Skin of body (tissue), 2 donors: ENCODE data around the gene GNA12. TPM values are rescaled to one million over a fixed set of nuclear protein-coding genes. Genes with fewer than 3 reads are reported as not detected.

ENCODE experiments used
- DNase-seq: peaks from one replicate; lab custom pipeline; 2025; lab: John Stamatoyannopoulos, UW
- total RNA-seq: library from RNA; depleted of rRNA; stranded (reverse); fragments of >200 nt; gene quantifications from one replicate; pipeline ENCODE4 v1.2.3, GENCODE V29; 2014

Gene GNA12
- total RNA-seq = 10.8 TPM

GRCh38 chr7:2844153-2845033, at the start of gene GNA12:
Gene GNA12 (minus strand): TSS chr7:2844308. CDS start chr7:2844161, 147 bp downstream.
- DNase-seq = peak; percentile 96

- no peak for DNase-seq
These were observed 49.3 kb upstream of the GNA12 start for GRCh38 chr7:2893411-2893861.

GRCh38 chr7:2892549-2892948, 48.4 kb upstream of the GNA12 start:
- no peak for DNase-seq

GRCh38 chr7:2887816-2888215, 43.7 kb upstream of the GNA12 start:
- DNase-seq = no peak

- DNase-seq = peak; percentile 40
These were observed 42.8 kb upstream of the GNA12 start for GRCh38 chr7:2886900-2887299.

- no peak for DNase-seq
These were observed 42.3 kb upstream of the GNA12 start for GRCh38 chr7:2886391-2886790.

- DNase-seq = no peak
These were observed 40.1 kb upstream of the GNA12 start for GRCh38 chr7:2884161-2884560.

GRCh38 chr7:2883101-2883500, 39.0 kb upstream of the GNA12 start:
- DNase-seq = no peak

GRCh38 chr7:2882111-2882510, 38.0 kb upstream of the GNA12 start:
- no peak for DNase-seq

GRCh38 chr7:2880874-2881533, 36.9 kb upstream of the GNA12 start:
- no peak for DNase-seq

- DNase-seq = no peak
These were observed 35.9 kb upstream of the GNA12 start for GRCh38 chr7:2880051-2880450.

GRCh38 chr7:2879354-2879753, 35.2 kb upstream of the GNA12 start:
- no peak for DNase-seq

GRCh38 chr7:2878306-2878705, 34.2 kb upstream of the GNA12 start:
- no peak for DNase-seq

GRCh38 chr7:2876031-2876731, 32.1 kb upstream of the GNA12 start:
- no peak for DNase-seq

- no peak for DNase-seq
These were observed 29.8 kb upstream of the GNA12 start for GRCh38 chr7:2873686-2874551.

- DNase-seq = no peak
These were observed 29.0 kb upstream of the GNA12 start for GRCh38 chr7:2873146-2873545.

GRCh38 chr7:2872296-2872874, 28.3 kb upstream of the GNA12 start:
- no peak for DNase-seq

- DNase-seq = peak; percentile 29
These were observed 26.4 kb upstream of the GNA12 start for GRCh38 chr7:2870471-2870931.

- no peak for DNase-seq
These were observed 25.9 kb upstream of the GNA12 start for GRCh38 chr7:2869981-2870380.

GRCh38 chr7:2866601-2867000, 22.5 kb upstream of the GNA12 start:
- DNase-seq = no peak
